CD4-positive, alpha-beta T cell treated with Interleukin-10 for 1 hour (primary cell): Measurements from ENCODE around the gene PDE3A.
"Not testable (repeated sequence)": the region's sequence is repeated elsewhere in the genome, so short reads cannot be mapped to it uniquely, and the experiment has no call there.

Experiments used
- DNase-seq: peaks from one replicate; pipeline ENCODE4 v3.0.0-alpha.2; 2020

The PDE3A gene

DNA sequence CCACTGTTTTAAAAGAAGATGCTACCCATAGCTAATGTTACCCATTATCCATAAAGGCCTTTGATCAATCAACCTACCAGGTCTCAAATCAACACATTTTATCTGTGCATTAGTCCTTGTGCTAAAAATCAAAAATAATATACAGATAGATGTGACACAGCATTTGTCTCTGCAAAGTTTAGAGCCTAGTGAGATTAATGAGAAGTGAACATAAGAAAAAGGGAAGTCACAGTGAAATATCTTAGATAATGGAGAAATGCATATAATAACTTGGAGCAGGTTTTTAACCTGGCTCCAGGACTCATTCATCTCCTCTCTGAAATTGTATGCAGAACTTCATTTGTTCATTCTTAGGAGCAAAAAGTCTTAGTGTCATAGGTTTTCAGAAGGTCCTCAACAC, 7.2 kb downstream of the PDE3A start:
- DNase-seq: no peak

GRCh38 chr12:20376984-20377383, 8.6 kb downstream of the PDE3A start:
- DNase-seq: no peak

GRCh38 chr12:20377750-20378149, 9.4 kb downstream of the PDE3A start:
- DNase-seq: no peak

GRCh38 chr12:20382117-20382516, 13.8 kb downstream of the PDE3A start:
- no peak for DNase-seq

GRCh38 chr12:20383612-20384011, 15.3 kb downstream of the PDE3A start:
- DNase-seq: no peak

DNA sequence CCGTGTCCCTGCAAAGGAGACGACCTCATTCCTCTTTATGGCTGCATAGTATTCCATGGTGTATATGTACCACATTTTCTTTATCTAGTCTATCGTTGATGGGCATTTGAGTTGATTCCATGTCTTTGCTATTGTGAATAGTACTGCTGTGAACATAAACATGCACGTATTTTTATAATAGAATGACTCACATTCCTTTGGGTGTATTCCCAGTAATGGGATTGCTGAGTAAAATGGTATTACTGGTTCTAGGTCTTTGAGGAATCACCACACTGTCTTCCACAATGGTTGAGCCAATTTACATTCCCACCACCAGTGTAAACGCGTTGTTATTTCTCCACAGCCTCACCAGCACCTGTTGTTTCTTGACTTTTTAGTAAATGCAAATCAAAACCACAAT, 16.5 kb downstream of the PDE3A start:
- DNase-seq: not testable (repeated sequence)

DNA sequence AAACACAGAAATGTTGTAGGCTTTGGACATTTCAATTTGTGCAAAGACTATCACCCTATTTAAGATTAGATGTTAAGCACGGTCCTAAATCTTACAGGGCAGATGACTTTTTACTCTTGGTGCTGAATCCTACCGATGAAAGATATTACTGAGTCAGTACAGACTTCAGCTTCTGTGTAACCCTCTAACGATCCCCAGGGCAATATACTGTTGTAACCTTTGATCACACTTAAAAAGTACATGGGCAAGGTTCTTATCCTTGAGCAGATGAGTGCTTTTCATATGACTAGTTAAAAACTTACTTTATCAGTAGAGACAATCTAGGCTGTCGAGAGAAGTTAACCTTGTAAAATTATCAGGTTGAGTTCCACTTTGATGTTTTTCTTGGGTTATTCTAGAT, 22.5 kb downstream of the PDE3A start:
- DNase-seq: no peak

DNA sequence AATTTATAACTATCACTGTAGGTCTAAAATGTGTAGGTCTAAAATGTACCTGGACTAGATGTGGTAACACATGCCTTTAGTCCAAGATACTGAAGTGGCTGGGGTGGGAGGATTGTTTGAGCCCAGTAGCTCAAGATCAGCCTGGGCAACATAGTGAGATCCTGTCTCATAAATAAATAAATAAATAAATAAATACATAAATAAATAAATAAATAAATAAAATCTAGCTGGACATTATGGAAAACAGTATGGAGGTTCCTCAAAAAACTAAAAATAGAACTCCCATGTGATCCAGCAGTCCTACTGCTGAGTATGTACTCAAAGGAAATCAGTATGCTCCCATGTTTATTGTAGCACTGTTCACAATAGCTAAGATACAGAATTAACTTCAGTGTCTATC, 24.0 kb downstream of the PDE3A start:
- DNase-seq: no peak

DNA sequence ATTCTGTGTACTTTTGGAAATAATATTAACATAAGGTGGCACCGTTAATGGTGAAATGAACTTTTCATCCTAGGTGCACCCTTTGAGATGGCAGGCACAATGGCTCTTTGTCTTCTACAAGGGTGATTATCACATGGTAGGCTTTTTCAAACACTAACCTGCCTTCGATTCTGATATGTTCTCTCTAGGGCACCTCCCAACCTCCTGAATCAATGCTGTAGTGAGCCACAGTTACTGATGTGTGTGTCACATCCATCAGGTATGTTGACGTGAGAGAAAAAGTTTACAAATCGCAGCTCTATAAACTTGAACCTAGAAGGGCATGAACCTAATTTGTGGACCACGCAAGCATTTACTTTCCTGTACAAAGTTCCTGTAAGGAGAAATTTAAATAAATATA, 25.4 kb downstream of the PDE3A start:
- DNase-seq: no peak

- no peak for DNase-seq
Observed at GRCh38 chr12:20395791-20396550, 27.6 kb downstream of the PDE3A start.

- DNase-seq: no peak
Observed at GRCh38 chr12:20398686-20399085, 30.3 kb downstream of the PDE3A start.

GRCh38 chr12:20400003-20400402, 31.7 kb downstream of the PDE3A start:
- no peak for DNase-seq

DNA sequence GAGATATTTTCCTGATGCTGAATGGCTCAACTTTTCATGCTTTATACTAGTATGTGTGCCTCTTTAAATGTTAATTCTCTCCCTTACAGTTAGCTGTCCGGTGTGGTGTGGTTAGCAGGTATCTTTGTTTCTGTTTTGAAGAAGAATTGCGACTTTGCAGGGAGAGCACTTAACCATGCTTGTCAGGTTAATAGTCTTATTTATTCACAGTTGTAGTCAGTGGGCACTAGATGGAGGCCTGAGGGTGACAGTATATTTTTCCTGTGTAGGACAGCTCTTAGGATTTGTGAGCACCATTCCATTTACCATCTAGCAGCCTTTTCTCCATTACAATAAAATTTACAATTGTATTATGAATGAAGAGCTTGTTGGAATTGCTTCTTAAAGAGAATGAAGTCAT, 34.9 kb downstream of the PDE3A start:
- no peak for DNase-seq

- DNase-seq: no peak
Observed at GRCh38 chr12:20404576-20405346, 36.4 kb downstream of the PDE3A start.

DNA sequence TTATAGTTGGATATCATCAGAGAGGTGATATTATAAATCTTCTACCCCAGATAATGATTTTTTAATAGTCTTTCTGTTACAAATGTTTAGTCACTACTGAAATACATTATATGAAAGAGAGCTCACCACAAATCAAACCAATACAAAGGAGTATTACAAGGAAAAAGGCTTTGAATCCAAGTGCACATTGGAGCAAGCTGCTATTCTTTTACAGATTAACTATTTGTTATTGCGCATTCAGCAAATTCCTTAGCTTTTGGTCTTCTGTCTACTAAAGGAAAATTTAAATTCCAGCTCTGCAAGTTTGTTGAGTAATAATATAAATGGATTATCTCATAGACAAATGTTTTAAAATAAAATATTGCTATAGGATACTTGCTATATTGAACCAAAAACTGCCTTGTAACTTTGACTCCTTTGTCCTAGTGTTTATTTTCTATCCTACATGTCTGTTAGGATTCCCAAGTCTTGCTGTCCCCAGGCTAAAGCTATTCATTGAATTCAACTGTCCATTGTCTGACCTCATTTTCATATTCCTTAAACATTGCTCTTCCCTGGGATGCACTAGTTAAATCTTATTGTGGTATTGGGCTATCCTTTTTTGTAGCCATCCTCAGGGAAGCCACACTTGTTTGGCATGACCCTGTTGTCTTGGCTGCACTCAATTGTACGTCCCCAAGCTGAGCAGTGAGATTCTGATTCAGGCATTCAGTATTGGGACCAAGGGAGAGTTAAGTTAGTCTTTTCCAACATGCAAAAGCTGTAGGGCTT, 41.5 kb downstream of the PDE3A start:
- DNase-seq: no peak

GRCh38 chr12:20410734-20411133, 42.4 kb downstream of the PDE3A start:
- DNase-seq: no peak

GRCh38 chr12:20411345-20411744, 43.0 kb downstream of the PDE3A start:
- no peak for DNase-seq

- no peak for DNase-seq
Observed at GRCh38 chr12:20415028-20415427, 46.7 kb downstream of the PDE3A start.

- DNase-seq: no peak
Observed at GRCh38 chr12:20415641-20416040, 47.3 kb downstream of the PDE3A start.

- DNase-seq: no peak
Observed at GRCh38 chr12:20420557-20420956, 52.2 kb downstream of the PDE3A start.

DNA sequence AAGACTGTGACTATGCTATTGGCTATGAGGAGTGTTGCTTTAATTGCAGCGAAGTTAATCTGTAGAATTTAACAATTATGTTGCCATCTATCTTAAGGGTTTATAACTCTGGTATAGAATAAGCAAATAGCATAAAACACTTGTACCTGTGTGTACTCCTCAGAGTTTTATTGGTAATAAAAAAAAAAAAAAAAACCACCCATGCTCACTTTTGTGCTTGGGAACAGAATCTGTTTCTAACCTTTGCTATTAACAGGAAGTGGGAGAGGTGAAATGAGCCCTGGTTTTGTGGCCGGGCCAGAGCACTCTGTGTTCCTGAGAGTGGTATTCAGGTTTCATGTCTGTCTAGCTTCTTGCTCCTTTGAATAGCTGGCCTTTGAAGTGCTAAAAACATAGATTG, 53.1 kb downstream of the PDE3A start:
- DNase-seq: no peak

DNA sequence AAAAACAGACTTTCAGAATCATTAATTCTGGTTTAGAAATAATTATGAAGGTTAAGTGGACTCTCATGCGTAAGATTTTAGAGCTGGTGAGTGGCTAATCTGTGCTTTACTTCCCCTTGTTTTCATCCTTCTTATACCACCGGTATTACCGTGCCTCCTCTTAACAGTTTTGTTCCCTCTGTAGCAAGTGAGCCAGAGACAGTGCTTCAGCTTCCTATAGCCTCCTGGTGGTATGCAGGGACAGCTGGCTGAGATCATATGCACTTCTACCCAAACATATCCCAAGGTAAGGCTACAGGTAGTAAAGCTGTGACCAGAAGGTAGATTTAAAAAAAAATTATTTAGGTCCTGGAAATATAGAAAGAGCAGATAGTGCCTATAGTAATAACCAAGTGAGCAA, 55.2 kb downstream of the PDE3A start:
- DNase-seq: no peak

- DNase-seq: no peak
Observed at GRCh38 chr12:20424841-20425240, 56.5 kb downstream of the PDE3A start.

DNA sequence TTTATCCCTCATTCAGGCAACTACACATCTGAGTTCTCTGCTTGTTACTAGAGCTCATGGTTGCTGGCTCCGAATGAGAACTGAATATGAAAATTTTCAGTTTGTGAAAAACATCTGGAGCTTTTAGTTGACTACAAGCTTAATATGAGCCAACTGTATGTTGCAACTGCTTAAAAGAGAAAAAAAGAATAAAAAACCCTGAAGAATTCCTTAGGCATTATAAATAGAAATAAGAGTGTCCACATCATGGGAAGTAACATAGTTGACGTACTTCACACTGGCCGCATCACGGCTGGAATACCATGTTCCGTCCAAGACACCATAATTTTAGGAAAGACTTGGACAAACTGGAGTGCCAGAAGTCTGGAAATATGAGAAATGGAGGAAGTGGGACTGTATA, 57.9 kb downstream of the PDE3A start:
- no peak for DNase-seq
